Retinal pigment epithelial cell (primary cell): ENCODE data around the gene GPR158.
A peak's percentile ranks its signal among the peaks of the same experiment; 100 is the strongest.

Source experiments
- DNase-seq: peaks from one replicate; pipeline ENCODE4 v3.0.0-alpha.2; 2010; ENCODE audit warnings: low read depth
- H3K4me3 ChIP-seq: 2 replicates; pipeline ENCODE4 v1.5.1; 2011; ENCODE audit warnings: mild to moderate bottlenecking, low read length, control low read depth, moderate library complexity
- TF ChIP-seq, protein P1 (sequence below): conservative IDR thresholded peaks from 2 replicates; pipeline ENCODE4 v1.5.1; 2011; ENCODE audit warnings: low read depth, low read length, control low read depth, inconsistent platforms

GPR158 gene

DNA sequence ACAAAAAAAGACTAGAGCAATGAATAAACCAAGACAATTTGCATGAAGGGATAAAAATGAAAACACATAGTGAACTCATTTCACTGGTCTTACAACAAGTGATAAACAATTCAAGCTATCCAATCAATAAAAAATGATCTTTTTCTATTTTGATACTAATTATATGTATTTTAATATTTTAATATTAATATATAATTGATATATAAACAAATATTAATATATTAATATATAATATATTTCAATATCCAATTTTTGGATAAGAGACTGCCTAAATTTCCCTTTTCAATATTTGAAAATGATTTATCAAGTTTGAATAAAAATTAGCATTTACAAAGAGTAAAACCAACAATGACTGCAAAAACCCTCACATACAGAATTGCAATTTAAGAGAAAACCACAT, 317.9 kb downstream of the GPR158 start:
- DNase-seq = no peak
- no peak overlapping the region for H3K4me3 ChIP-seq
- TF ChIP-seq, protein P1, sequence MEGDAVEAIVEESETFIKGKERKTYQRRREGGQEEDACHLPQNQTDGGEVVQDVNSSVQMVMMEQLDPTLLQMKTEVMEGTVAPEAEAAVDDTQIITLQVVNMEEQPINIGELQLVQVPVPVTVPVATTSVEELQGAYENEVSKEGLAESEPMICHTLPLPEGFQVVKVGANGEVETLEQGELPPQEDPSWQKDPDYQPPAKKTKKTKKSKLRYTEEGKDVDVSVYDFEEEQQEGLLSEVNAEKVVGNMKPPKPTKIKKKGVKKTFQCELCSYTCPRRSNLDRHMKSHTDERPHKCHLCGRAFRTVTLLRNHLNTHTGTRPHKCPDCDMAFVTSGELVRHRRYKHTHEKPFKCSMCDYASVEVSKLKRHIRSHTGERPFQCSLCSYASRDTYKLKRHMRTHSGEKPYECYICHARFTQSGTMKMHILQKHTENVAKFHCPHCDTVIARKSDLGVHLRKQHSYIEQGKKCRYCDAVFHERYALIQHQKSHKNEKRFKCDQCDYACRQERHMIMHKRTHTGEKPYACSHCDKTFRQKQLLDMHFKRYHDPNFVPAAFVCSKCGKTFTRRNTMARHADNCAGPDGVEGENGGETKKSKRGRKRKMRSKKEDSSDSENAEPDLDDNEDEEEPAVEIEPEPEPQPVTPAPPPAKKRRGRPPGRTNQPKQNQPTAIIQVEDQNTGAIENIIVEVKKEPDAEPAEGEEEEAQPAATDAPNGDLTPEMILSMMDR = no peak

DNA sequence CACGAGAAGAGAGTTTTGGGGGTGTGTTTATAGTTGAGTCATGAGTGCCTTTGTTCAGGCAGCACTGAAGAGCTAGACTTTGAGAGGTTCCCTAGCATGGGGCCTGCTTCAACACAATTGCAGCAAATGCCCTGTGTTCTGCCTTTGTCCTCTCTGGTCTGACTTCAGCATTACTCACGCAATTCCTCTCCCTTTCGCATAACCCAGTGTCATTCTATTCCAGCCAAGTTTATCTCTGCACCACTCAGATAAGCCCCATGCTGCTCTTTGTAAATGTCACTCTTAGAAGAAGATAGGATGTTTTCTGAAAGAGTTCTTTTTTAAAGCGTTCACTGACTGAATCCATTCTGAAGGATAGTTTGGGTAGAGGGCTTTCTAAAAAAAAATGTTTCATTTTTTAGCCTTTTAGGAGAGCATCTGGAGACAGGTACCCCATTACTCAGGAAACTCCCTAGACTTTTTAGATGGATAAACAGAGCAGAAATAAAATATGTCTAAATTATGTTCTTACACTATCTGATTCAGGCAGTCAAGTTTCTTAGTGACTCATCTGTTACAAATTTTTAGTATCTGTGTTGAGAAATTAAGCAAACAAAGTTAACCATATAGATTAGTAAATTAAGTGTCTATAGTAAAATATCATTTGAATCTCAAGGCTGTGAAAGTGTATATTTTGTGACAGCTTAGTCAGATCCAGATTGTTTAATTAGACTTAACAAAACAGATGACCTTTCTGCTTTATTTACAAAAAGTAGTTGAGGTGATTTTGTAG, 318.5 kb downstream of the GPR158 start:
- no peak overlapping the region for H3K4me3 ChIP-seq
- DNase-seq = peak; percentile 51
- TF ChIP-seq, protein P1 = no peak

DNA sequence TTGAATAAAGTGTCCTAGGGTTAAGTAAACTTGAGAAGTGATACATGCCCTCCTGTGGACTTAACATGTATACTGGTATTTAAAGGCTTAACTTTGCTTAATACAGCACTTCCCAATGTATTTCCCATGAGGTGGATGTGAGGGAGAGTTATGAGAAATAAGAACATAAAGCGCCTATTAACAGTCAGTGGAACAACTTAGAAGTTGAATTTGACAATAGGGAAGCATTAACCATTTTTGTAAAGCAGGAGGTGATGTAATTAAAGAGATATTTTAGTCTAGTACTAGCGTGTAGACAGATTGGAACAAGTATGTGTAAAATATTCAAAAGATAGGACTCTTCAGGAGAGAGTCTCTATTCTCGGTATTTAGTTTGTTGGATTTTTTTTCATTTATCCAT, 322.4 kb downstream of the GPR158 start:
- no peak for DNase-seq
- TF ChIP-seq, protein P1 = no peak
- no peak overlapping the region for H3K4me3 ChIP-seq

DNA sequence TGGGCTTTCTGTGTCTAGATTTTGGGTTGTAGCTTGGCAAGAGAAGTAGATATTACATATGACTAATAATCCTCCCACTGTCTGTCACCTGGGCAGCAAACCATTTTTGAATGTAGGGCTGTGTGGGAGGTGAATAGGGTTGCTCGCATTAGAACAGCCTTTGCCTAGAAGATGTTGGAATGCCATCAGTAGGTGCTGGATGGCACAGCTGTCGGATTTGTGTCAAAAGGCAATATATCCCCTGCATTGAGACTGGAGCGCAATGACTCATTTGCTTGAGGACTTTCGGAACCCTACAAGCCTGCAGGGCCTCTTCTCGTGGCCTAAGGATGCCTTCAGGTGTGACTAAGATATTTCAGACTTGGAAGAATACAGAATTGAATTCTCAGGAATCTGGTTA, 323.8 kb downstream of the GPR158 start:
- TF ChIP-seq, protein P1 = no peak
- DNase-seq = no peak
- H3K4me3 ChIP-seq = no peak overlapping the region

DNA sequence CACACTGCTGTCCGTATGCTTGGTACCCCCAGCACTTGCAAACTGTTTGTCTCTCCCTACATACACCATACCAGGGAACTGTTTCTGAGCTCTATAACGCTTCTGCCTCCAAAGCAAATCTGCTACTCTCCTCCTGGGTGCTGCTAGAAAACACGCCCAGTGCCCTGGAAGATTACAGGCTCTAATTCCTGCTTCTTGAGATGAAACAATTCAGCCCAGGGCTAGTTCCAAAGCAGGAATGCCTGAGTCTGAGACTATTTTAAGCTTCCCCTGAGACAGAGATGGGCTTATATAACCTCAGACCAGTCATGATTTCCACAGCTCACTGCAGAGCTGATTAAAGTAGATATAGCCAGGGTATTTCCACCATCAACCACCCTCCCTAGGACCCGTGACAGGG, 327.1 kb downstream of the GPR158 start:
- H3K4me3 ChIP-seq = no peak overlapping the region
- TF ChIP-seq, protein P1 = no peak
- peak; percentile 68 for DNase-seq

DNA sequence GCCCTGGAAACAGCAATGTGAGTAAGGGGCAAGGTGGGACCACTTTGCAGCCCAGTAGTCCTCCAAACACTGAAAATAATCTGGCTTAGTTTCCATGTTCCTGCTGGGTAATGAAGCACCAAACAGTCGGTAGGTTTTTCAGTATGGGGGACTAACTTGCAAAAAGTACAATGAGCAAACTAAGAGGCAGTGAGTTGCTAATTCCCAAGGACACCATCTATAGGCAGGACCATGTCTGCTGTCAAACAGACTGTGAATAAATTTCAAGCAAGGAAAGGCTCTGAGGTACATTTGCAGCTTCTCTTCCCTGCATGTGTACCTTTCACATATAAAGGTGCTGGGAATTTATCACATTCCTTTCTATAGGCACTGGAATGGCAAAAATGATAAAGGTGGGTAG, 327.7 kb downstream of the GPR158 start:
- no peak for DNase-seq
- no peak overlapping the region for H3K4me3 ChIP-seq
- TF ChIP-seq, protein P1 = no peak

DNA sequence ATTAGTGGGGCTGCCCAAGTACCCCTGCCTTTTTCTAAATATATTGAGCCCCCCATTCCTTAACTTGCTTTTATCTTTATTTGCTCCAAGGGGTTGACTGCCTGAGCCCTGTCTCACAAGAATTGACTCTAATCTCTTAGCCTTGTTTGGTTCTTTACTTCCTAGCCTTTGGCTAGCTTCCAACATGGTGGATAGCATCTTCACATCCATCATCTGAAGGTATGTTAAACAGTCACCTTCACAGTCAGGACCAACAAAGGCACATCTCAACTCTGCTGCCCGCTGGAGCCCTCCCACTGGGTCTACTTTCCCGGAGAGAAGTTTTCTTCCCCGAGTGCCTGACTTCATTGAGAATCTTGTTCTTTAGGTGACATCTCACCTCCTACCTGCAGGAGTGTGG, 329.5 kb downstream of the GPR158 start:
- TF ChIP-seq, protein P1 = no peak
- DNase-seq = no peak
- no peak overlapping the region for H3K4me3 ChIP-seq
